GM12873 (cell line): ENCODE data around the gene PAK6.

Source experiments
- TF ChIP-seq, protein P1 (sequence below): IDR thresholded peaks from 2 replicates; pipeline ENCODE4 v1.5.1; 2012; ENCODE audit warnings: low read depth, mild to moderate bottlenecking, moderate library complexity, low read length, control low read depth; ENCODE audit not compliant: insufficient read depth; ENCODE audit errors: missing control alignments

The PAK6 gene

DNA sequence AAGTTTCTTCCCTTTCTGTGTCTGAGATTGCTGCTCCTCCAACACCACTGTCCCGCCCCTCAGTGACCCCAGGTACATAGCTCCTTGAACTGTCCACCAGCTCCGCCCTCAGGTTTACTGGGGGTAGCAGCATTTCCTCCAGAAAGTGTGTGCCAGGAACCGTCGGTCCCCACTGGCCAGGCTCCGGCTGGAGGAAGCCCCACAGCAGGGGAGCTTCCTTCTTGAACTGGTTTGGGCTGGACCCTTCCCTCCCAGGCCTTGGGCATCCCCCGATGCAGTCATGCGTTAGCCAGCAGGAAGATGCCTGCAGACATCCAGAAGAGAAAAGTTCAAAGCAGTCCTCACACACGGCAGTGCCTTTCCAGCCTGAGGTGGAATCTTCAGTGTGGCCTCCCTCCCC, 19.7 kb downstream of the PAK6 start:
- TF ChIP-seq, protein P1, sequence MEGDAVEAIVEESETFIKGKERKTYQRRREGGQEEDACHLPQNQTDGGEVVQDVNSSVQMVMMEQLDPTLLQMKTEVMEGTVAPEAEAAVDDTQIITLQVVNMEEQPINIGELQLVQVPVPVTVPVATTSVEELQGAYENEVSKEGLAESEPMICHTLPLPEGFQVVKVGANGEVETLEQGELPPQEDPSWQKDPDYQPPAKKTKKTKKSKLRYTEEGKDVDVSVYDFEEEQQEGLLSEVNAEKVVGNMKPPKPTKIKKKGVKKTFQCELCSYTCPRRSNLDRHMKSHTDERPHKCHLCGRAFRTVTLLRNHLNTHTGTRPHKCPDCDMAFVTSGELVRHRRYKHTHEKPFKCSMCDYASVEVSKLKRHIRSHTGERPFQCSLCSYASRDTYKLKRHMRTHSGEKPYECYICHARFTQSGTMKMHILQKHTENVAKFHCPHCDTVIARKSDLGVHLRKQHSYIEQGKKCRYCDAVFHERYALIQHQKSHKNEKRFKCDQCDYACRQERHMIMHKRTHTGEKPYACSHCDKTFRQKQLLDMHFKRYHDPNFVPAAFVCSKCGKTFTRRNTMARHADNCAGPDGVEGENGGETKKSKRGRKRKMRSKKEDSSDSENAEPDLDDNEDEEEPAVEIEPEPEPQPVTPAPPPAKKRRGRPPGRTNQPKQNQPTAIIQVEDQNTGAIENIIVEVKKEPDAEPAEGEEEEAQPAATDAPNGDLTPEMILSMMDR, result no peak

DNA sequence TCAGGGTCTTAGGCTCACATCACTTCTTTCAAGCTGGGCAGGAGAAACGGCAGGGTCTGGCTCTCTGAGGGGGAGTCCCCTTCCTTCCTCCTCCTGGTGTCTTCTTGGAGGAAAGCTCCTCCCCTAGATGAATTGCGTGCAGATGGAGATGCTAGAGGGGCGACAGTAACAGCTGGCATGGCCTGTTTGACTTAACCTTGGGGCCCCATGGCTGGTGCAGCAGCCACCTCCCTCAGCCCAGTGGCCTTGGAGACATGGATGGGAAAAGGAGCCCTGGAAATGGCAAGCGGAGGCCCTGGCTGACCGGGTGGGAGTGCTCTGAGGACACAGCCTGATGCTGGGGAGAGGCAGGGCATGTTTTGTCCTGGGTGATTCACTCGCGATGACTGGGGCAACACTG, 20.2 kb downstream of the PAK6 start:
- TF ChIP-seq, protein P1, result no peak

DNA sequence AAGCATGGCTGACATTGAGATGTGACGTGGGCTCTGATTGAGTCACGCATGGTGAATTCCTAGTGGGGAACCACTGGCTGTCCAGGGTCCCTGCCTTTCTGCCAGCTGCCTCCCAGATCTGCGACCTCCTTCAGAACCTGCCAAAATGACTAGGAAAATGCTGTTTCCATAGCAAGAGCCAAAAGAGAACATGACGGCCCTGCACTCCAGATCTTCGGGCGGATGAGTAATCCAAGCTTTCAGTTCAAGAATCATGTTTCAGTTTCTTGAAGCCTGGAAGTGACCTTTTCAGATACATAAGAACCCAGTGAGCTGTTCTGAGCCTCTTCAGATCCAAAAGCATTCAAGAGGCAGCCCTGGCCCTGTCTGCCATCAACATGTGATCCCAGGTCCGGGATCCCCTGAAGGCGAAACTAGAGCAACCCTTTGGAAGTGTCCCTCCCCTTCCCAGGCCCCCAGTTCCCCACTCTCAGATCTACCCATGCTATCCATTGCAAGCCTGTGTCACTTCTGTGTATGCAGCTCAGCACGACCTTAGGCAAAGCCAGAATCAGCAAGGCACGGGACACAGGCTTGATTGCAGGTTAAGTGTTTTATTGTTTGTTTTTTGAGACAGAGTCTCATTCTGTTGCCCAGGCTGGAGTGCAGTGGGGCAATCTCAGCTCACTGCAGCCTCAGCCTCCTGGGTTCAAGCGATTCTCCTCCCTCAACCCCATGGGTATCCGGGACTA, 24.3 kb downstream of the PAK6 start:
- TF ChIP-seq, protein P1, result no peak

DNA sequence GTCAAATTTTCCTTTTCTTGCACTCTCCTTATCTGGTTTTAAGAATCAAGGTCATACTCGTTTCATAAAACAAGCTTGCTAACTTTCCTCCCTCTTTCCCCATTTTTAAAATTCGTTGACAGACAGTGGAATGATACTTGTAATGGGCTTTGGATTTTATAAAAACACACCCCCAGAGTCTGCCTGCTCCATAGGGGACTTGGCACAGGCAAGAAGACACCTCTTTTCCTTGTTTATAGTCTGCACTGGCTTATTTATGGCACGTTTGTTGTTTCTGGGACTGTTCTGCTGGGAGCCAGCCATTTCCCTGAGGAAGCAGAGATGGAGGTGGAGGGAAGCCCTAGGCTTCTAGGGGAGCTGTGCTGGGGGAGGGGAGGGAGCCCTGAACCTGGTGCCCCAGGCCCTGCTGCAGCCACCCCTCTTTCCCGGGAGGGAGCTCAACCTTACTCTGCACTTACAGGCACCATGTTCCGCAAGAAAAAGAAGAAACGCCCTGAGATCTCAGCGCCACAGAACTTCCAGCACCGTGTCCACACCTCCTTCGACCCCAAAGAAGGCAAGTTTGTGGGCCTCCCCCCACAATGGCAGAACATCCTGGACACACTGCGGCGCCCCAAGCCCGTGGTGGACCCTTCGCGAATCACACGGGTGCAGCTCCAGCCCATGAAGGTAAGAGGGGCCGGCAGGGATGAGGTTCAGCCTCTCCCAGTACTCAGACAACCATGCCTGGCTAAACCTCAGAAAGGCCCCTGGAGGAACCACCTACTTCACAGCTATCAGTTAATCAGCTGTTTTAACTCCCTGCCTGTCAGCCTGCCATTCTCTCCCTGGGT, 25.7 kb downstream of the PAK6 start:
- TF ChIP-seq, protein P1, result no peak

DNA sequence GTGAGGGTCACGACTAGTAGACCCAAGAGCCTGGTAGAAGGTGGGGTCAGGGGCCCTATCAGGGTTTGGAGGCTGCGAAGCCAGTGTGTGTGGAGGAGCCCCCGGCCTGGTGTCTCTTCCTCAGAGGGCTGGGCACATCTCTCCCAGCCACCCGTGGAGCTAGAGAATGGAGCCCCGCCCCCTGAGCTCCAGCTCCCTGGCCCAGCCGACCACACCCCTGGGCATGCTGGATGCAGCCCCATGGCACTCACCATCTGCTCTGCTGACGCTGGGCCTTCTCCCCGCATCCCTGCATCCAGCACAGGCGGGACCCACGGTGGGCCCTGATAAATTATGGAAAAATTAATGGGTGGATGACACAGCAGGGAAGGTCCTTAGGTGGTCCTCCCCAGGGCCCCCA, 26.5 kb downstream of the PAK6 start:
- TF ChIP-seq, protein P1, result no peak

DNA sequence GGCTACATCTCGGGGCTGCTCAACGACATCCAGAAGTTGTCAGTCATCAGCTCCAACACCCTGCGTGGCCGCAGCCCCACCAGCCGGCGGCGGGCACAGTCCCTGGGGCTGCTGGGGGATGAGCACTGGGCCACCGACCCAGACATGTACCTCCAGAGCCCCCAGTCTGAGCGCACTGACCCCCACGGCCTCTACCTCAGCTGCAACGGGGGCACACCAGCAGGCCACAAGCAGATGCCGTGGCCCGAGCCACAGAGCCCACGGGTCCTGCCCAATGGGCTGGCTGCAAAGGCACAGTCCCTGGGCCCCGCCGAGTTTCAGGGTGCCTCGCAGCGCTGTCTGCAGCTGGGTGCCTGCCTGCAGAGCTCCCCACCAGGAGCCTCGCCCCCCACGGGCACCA, 27.0 kb downstream of the PAK6 start:
- TF ChIP-seq, protein P1, result no peak

DNA sequence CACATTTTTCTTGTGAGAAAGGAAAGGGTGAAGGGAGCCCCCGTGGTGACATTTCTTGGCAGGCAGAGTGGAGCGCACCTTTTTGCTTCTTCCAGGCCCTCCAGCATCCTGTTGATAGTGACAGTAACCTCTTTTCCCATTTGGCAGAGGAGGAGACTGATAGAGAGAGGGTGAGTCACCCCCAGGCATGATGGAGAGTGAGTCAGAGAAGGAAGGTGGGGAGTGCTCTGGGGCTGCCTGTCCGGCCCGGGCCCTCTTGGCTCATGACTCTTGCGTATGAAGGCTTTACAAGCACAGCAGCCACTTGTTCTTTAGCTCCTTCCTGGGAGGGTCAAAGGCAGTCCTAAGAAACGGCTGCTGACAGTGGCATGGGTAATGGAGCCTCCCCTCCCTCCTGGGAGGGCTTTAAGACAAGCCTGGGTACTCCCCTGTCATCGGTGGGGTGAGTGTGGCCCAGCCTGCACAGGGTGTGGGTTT, 28.0 kb downstream of the PAK6 start:
- TF ChIP-seq, protein P1, result no peak
